Measurements from ENCODE around the gene LY6G5C. TPM values are rescaled to one million over a fixed set of nuclear protein-coding genes. Genes with fewer than 3 reads are reported as not detected.

The LY6G5C gene
- total and polyA plus RNA-seq, 2 donors (not counting 1 experiment from before 2014, with no cell fraction given), result 0.76 to 3.4 TPM

DNA sequence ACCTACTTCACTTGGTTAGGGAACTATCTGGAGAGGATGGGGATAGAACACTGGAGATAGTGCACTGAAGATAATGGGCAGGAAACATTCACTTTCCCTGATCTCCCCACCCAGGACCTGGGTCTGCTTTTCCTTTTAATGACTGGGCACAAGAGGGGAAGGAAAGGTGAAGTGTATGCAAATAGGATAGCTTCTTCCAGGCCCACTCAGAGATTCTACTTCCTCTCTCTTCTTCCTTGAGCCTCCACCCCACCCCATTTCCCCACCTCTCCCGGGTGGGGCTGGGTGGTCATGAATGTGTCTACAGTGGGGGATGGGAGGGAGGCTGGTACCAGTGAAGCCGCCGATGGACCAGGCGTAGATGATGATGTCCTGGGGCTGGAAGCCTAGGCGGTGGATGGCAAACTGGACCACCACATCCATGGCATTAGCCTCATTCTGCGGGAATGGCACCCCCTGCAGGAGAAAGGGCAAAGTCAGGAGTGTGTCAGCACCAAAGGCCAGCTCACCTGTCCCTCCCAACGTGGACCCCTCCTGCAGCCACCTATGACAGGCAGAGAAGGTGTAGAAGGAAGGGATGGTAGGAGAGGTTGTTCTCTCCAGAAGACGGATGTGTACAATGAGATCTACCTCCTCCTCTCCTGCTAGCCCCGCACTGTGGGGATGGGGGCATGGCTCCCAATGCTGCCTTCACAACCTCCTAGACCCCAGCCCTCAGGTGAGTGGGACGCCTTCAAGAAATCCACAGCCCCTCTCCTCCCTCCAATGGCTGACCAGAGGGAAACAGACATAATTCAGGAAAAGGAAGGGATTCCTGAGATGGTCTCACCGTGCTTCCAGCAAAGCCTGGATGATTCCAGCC lies 8.6 kb upstream of the LY6G5C start:
- Histone ChIP-seq H2AFZ (ENCODE audit: insufficient read depth, low read depth, low read length, poor library complexity, severe bottlenecking) (no peak overlapping the region), H4K20me1 (ENCODE audit: control insufficient read depth, insufficient read depth, low read length, poor library complexity, severe bottlenecking) (no peaks in the 10 kb centered on the region), H3K27ac (ENCODE audit: low read length in 2 of 2) (peak overlapping the region in 1 of 2 donors; percentile 32), H3K4me3 (ENCODE audit: control extremely low read depth in 1 of 5, extremely low read depth in 1 of 5, insufficient read depth in 1 of 5, low read depth in 2 of 5, low read length in 4 of 5) (no peak overlapping the region), H3K27me3 (replicated peaks in 1 of 4; ENCODE audit: control extremely low read depth in 1 of 4, control insufficient read depth in 3 of 4, insufficient read depth in 4 of 4, low read length in 3 of 4) (no peaks in the 10 kb centered on the region), H3K4me1 (ENCODE audit: control insufficient read depth in 2 of 2, insufficient read depth in 2 of 2, low read length in 2 of 2) (peaks cover 10 to 18% of the 10 kb centered on the region in 2 donors), H3K79me2 (ENCODE audit: control insufficient read depth, insufficient read depth, low read length) (no peaks in the 10 kb centered on the region), H3K4me2 (replicated peaks; ENCODE audit: low read depth, low read length, poor library complexity, severe bottlenecking) (peak overlapping the region; percentile 36), H3K36me3 (replicated peaks in 1 of 2; ENCODE audit: control extremely low read depth in 1 of 2, control insufficient read depth in 1 of 2, extremely low read depth in 1 of 2, insufficient read depth in 2 of 2, low read length in 1 of 2) (peaks cover 0 to 81% of the 10 kb centered on the region in 2 experiments), H3K9ac (ENCODE audit: low read length) (no peak overlapping the region), H3K9me3 (ENCODE audit: control extremely low read depth in 1 of 3, control insufficient read depth in 2 of 3, insufficient read depth in 1 of 3, low read length in 2 of 3) (no peaks in the 10 kb centered on the region)
- H3K4me3 Mint-ChIP-seq, result no peak overlapping the region
- TF ChIP-seq, protein P1, sequence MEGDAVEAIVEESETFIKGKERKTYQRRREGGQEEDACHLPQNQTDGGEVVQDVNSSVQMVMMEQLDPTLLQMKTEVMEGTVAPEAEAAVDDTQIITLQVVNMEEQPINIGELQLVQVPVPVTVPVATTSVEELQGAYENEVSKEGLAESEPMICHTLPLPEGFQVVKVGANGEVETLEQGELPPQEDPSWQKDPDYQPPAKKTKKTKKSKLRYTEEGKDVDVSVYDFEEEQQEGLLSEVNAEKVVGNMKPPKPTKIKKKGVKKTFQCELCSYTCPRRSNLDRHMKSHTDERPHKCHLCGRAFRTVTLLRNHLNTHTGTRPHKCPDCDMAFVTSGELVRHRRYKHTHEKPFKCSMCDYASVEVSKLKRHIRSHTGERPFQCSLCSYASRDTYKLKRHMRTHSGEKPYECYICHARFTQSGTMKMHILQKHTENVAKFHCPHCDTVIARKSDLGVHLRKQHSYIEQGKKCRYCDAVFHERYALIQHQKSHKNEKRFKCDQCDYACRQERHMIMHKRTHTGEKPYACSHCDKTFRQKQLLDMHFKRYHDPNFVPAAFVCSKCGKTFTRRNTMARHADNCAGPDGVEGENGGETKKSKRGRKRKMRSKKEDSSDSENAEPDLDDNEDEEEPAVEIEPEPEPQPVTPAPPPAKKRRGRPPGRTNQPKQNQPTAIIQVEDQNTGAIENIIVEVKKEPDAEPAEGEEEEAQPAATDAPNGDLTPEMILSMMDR (IDR thresholded peaks at IDR 0.05), result no peak
- TF ChIP-seq EZH2 (IDR thresholded peaks at IDR 0.05; ENCODE audit: borderline replicate concordance, insufficient read depth, low read depth, low read length, poor library complexity, severe bottlenecking), result no peak
- ChIA-PET POLR2A (interaction anchor here (0.5 kb wide), 1 partner anchor 160 kb away, joined by 6 read pairs; no protein-coding TSS in a partner anchor), CTCF (no interaction called here)
- WGBS (ENCODE audit: insufficient coverage), result 96% methylated on average over 6 of the region's 11 CpGs
- DNase-seq (no peak), ATAC-seq (ENCODE audit: low read depth) (no peak)
- intact Hi-C loops (cut with micrococcal nuclease), result no loop called here
- H3K4me1 Mint-ChIP-seq, result peaks cover 17% of the 10 kb centered on the region
- H3K27ac Mint-ChIP-seq, result peak overlapping the region; percentile 56
- no peaks in the 10 kb centered on the region for H3K27me3 Mint-ChIP-seq
- H3K9me3 Mint-ChIP-seq (ENCODE audit: insufficient read depth), result no peaks in the 10 kb centered on the region

All from B cell (primary cell).